HG03571 (cell line): ENCODE results near the gene TGM2.
"Not testable (repeated sequence)": the region's sequence is repeated elsewhere in the genome, so short reads cannot be mapped to it uniquely, and the experiment has no call there.

Experiments used
- ATAC-seq: cut with Tn5 transposase; IDR thresholded peaks from one replicate; pipeline ENCODE4 v1.9.1; 2021; ENCODE audit not compliant: unreplicated experiment

Gene TGM2

GRCh38 chr20:38119446-38119845 lies 45.6 kb downstream of the TGM2 start:
- ATAC-seq, result no peak

- no peak for ATAC-seq
These were observed 47.4 kb downstream of the TGM2 start for GRCh38 chr20:38117635-38118034.

GRCh38 chr20:38117205-38117604 lies 47.9 kb downstream of the TGM2 start:
- no peak for ATAC-seq

- no peak for ATAC-seq
These were observed 48.5 kb downstream of the TGM2 start for GRCh38 chr20:38116409-38117165.

GRCh38 chr20:38115896-38116295 lies 49.2 kb downstream of the TGM2 start:
- ATAC-seq, result no peak

GRCh38 chr20:38115205-38115604 lies 49.9 kb downstream of the TGM2 start:
- no peak for ATAC-seq

GRCh38 chr20:38114353-38114791 lies 50.7 kb downstream of the TGM2 start:
- ATAC-seq, result no peak

- no peak for ATAC-seq
These were observed 51.4 kb downstream of the TGM2 start for GRCh38 chr20:38113401-38114325.

- no peak for ATAC-seq
These were observed 52.2 kb downstream of the TGM2 start for GRCh38 chr20:38112930-38113294.

GRCh38 chr20:38112261-38112929 lies 52.7 kb downstream of the TGM2 start:
- no peak for ATAC-seq

- ATAC-seq, result no peak
These were observed 53.5 kb downstream of the TGM2 start for GRCh38 chr20:38111366-38112232.

GRCh38 chr20:38110525-38111178 lies 54.4 kb downstream of the TGM2 start:
- ATAC-seq, result no peak

- no peak for ATAC-seq
These were observed 55.2 kb downstream of the TGM2 start for GRCh38 chr20:38109591-38110524.

- no peak for ATAC-seq
These were observed 56.0 kb downstream of the TGM2 start for GRCh38 chr20:38108986-38109541.

- no peak for ATAC-seq
These were observed 56.6 kb downstream of the TGM2 start for GRCh38 chr20:38108438-38108985.

GRCh38 chr20:38107916-38108315 lies 57.2 kb downstream of the TGM2 start:
- not testable (repeated sequence) for ATAC-seq

GRCh38 chr20:38107386-38107785 lies 57.7 kb downstream of the TGM2 start:
- not testable (repeated sequence) for ATAC-seq

- ATAC-seq, result no peak
These were observed 58.6 kb downstream of the TGM2 start for GRCh38 chr20:38106461-38106860.
